Panc1 (cell line): ENCODE results near the gene DAND5.

Source experiments
- CTCF ChIP-seq: fragments of 450-650 bp; IDR thresholded peaks from 2 replicates; pipeline ENCODE4 v1.5.1; 2017; ENCODE audit warnings: mild to moderate bottlenecking
- POLR2AphosphoS5 ChIP-seq: IDR thresholded peaks from 2 replicates; pipeline ENCODE4 v1.6.1; 2012; ENCODE audit warnings: mild to moderate bottlenecking, low read depth, low read length, moderate library complexity
- SIN3A ChIP-seq: IDR thresholded peaks from 2 replicates; pipeline ENCODE4 v1.6.1; 2012; ENCODE audit warnings: low read depth, mild to moderate bottlenecking, low read length, moderate library complexity, borderline replicate concordance; ENCODE audit not compliant: insufficient read depth

GRCh38 chr19:13016628-13017305 lies 47.4 kb downstream of the DAND5 start:
- TF ChIP-seq CTCF (no peak), POLR2AphosphoS5 (no peak), SIN3A (no peak)
